NT2/D1 (cell line): ENCODE measurements around the gene EIF4G3.

Experiments used
- SUZ12 ChIP-seq: IDR thresholded peaks from 2 replicates; pipeline ENCODE4 v1.6.1; 2011; ENCODE audit not compliant: insufficient read length, insufficient read depth; ENCODE audit errors: extremely low read depth
- YY1 ChIP-seq: IDR thresholded peaks from 2 replicates; pipeline ENCODE4 v1.6.1; 2011; ENCODE audit not compliant: insufficient read length, insufficient read depth

DNA sequence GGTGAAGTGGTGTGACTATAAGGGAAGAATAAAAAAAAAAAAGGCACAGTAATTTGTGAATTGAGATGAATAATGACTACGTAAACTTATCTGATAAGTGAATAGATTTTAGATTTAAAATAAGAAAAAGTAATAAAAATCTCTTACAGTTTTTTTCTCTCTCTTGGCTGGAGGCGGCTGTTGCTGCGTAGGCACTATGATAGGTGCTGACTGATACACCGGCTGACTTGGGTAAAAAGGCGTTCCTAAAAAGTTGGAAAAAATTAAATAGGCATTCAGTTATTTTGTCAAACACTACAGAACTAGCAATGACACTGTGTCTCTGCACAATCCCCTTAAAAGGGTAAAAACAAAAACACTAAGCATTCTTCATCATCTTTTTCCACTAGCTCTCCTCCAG is 203.8 kb downstream of the EIF4G3 start:
- no peak for TF ChIP-seq SUZ12
- no peak for TF ChIP-seq YY1
